RWPE1 (cell line): ENCODE measurements around the gene FOXD1.

Experiments used
- CTCF ChIA-PET: fragments of 350-600 bp; sonication (Branson Sonifier 250); formaldehyde crosslinking; extraction: SDS; loops from one replicate; lab custom pipeline; 2021; lab: Yijun Ruan, JAX
- POLR2A ChIA-PET: fragments of 400-600 bp; formaldehyde crosslinking; extraction: SDS; loops from one replicate; lab custom pipeline; 2020; ENCODE audit warnings: antibody characterized with exemption; ENCODE audit not compliant: low non-redundant PET; lab: Yijun Ruan, JAX
- DNase-seq: peaks from one replicate; pipeline ENCODE4 v3.0.0; 2012; ENCODE audit warnings: low spot score
- H3K27ac ChIP-seq: fragments of 450-650 bp; 2 replicates; pipeline ENCODE4 v1.5.1; 2017
- CTCF ChIP-seq: fragments of 450-650 bp; conservative IDR thresholded peaks from 2 replicates; pipeline ENCODE4 v1.5.1; 2017; ENCODE audit warnings: low read depth, mild to moderate bottlenecking

FOXD1 gene

GRCh38 chr5:73443829-73444498, 4.6 kb downstream of the FOXD1 start:
- POLR2A ChIA-PET, result no interaction called here
- no peak for TF ChIP-seq CTCF
- no peak for DNase-seq
- H3K27ac ChIP-seq, result no peak overlapping the region
- CTCF ChIA-PET, result interaction anchor here (2.3 to 2.5 kb wide), 2 partner anchors 7 to 228 kb away, joined by 8 to 13 read pairs; no protein-coding TSS in a partner anchor

- DNase-seq, result no peak
- ChIA-PET CTCF (interaction anchor here (0.7 to 2.5 kb wide), 3 partner anchors 8 to 227 kb away, joined by 3 to 13 read pairs (median 8); no protein-coding TSS in a partner anchor), POLR2A (no interaction called here)
- H3K27ac ChIP-seq, result no peak overlapping the region
- no peak for TF ChIP-seq CTCF
These were observed 5.5 kb downstream of the FOXD1 start for GRCh38 chr5:73442996-73443627.

- POLR2A ChIA-PET, result no interaction called here
- H3K27ac ChIP-seq, result no peak overlapping the region
- no peak for TF ChIP-seq CTCF
- DNase-seq, result no peak
- CTCF ChIA-PET, result interaction anchor here (1.8 to 2.5 kb wide), 3 partner anchors 9 to 226 kb away, joined by 8 to 13 read pairs (median 8); no protein-coding TSS in a partner anchor
These were observed 6.3 kb downstream of the FOXD1 start for GRCh38 chr5:73442231-73442811.

GRCh38 chr5:73441378-73441777, 7.2 kb downstream of the FOXD1 start:
- CTCF ChIA-PET, result interaction anchor here (0.5 to 2.3 kb wide), 5 partner anchors 10 to 485 kb away, joined by 3 to 8 read pairs (median 7); no protein-coding TSS in a partner anchor
- DNase-seq, result no peak
- no peak for TF ChIP-seq CTCF
- POLR2A ChIA-PET, result interaction anchor here (0.7 kb wide), 2 partner anchors 64 to 226 kb away, joined by 3 to 4 read pairs; no protein-coding TSS in a partner anchor
- H3K27ac ChIP-seq, result no peak overlapping the region

- H3K27ac ChIP-seq, result no peak overlapping the region
- no peak for TF ChIP-seq CTCF
- ChIA-PET CTCF (interaction anchor here (1.2 to 1.8 kb wide), 3 partner anchors 11 to 224 kb away, joined by 3 to 8 read pairs (median 7); no protein-coding TSS in a partner anchor), POLR2A (no interaction called here)
- no peak for DNase-seq
These were observed 8.3 kb downstream of the FOXD1 start for GRCh38 chr5:73440262-73440661.
